Activated naive CD8-positive, alpha-beta T cell treated with anti-CD3 and anti-CD28 coated beads, Interleukin-2, amount 50 U/mL, for 16 hours (primary cell): ENCODE data around the gene SIGMAR1.
"Not testable (repeated sequence)": the region's sequence is repeated elsewhere in the genome, so short reads cannot be mapped to it uniquely, and the experiment has no call there.

ENCODE experiments used
- DNase-seq: peaks from one replicate; pipeline ENCODE4 v3.0.0-alpha.2; 2020; ENCODE audit warnings: low read depth, low spot score

SIGMAR1 gene

GRCh38 chr9:34654323-34655051 lies 16.9 kb upstream of the SIGMAR1 start:
- no peak for DNase-seq

GRCh38 chr9:34653151-34654072 lies 15.8 kb upstream of the SIGMAR1 start:
- no peak for DNase-seq

- no peak for DNase-seq
Observed at GRCh38 chr9:34652602-34653000, 15.0 kb upstream of the SIGMAR1 start.

GRCh38 chr9:34651876-34652601 lies 14.5 kb upstream of the SIGMAR1 start, which contains the start of gene IL11RA:
Gene IL11RA (plus strand): TSS chr9:34652185. CDS start chr9:34655218, 3,033 bp downstream.
- DNase-seq, result no peak

- DNase-seq, result no peak
Observed at GRCh38 chr9:34651321-34651720, 13.7 kb upstream of the SIGMAR1 start.

GRCh38 chr9:34650816-34651215 lies 13.2 kb upstream of the SIGMAR1 start:
- no peak for DNase-seq

GRCh38 chr9:34648673-34649072 lies 11.1 kb upstream of the SIGMAR1 start:
- no peak for DNase-seq

- DNase-seq, result no peak
Observed at GRCh38 chr9:34647651-34648050, 10.1 kb upstream of the SIGMAR1 start.

- DNase-seq, result no peak
Observed at GRCh38 chr9:34647084-34647403, 9.5 kb upstream of the SIGMAR1 start.

- peak; percentile 99 for DNase-seq
Observed at GRCh38 chr9:34646211-34647083, 8.9 kb upstream of the SIGMAR1 start, which contains the start of gene GALT. Gene GALT (plus strand): TSS chr9:34646675. CDS start chr9:34646705, 30 bp downstream.

- DNase-seq, result no peak
Observed at GRCh38 chr9:34644766-34645314, 7.3 kb upstream of the SIGMAR1 start.

- no peak for DNase-seq
Observed at GRCh38 chr9:34642679-34643078, 5.1 kb upstream of the SIGMAR1 start.

- DNase-seq, result not testable (repeated sequence)
Observed at GRCh38 chr9:34639322-34639721, 1.7 kb upstream of the SIGMAR1 start.

GRCh38 chr9:34638138-34638445 lies 505 bp upstream of the SIGMAR1 start:
- no peak for DNase-seq

GRCh38 chr9:34636791-34637355 lies 714 bp downstream of the SIGMAR1 start:
- no peak for DNase-seq

GRCh38 chr9:34635556-34635955 lies 2.0 kb downstream of the SIGMAR1 start:
- DNase-seq, result no peak

- no peak for DNase-seq
Observed at GRCh38 chr9:34634551-34635248, 2.9 kb downstream of the SIGMAR1 start.

- DNase-seq, result peak; percentile 54
Observed at GRCh38 chr9:34633851-34634550, 3.6 kb downstream of the SIGMAR1 start.

- no peak for DNase-seq
Observed at GRCh38 chr9:34633166-34633565, 4.4 kb downstream of the SIGMAR1 start.
